Activated CD8-positive, alpha-beta T cell treated with anti-CD3 and anti-CD28 coated beads for 36 hours (primary cell): ENCODE results near the gene PCDHB5. TPM values are rescaled to one million over a fixed set of nuclear protein-coding genes. Genes with fewer than 3 reads are reported as not detected.
"Not testable (repeated sequence)": the region's sequence is repeated elsewhere in the genome, so short reads cannot be mapped to it uniquely, and the experiment has no call there.

Source experiments
- ATAC-seq: fragments of 200-7000 bp; cut with Tn5 transposase; one replicate; pipeline ENCODE4 v1.10.0; 2021; ENCODE audit warnings: mild to moderate bottlenecking, moderate library complexity
- CTCF ChIA-PET: fragments of 350-600 bp; sonication (Branson Sonifier 250); formaldehyde crosslinking; loops from one replicate; lab custom pipeline; 2021; ENCODE audit warnings: antibody characterized with exemption; lab: Charles Lee
- POLR2A ChIA-PET: fragments of 350-600 bp; sonication (Branson Sonifier 250); formaldehyde crosslinking; loops from one replicate; lab custom pipeline; 2021; ENCODE audit warnings: antibody characterized with exemption; lab: Charles Lee
- DNase-seq: peaks from one replicate; pipeline ENCODE4 v3.0.0-alpha.2; 2020
- H3K27ac Mint-ChIP-seq: one replicate; pipeline ENCODE4 v1.8.0; 2021; ENCODE audit warnings: mild to moderate bottlenecking, mixed read lengths
- H3K27me3 Mint-ChIP-seq: one replicate; pipeline ENCODE4 v1.8.0; 2021; ENCODE audit warnings: mixed read lengths
- H3K36me3 Mint-ChIP-seq: one replicate; pipeline ENCODE4 v1.8.0; 2021; ENCODE audit warnings: low read depth, mixed read lengths
- H3K4me1 Mint-ChIP-seq: one replicate; pipeline ENCODE4 v1.8.0; 2021; ENCODE audit warnings: low read depth, mixed read lengths
- H3K4me3 Mint-ChIP-seq: one replicate; pipeline ENCODE4 v1.8.0; 2021; ENCODE audit warnings: mild to moderate bottlenecking, moderate library complexity, mixed read lengths
- H3K9me3 Mint-ChIP-seq: one replicate; pipeline ENCODE4 v1.8.0; 2021; ENCODE audit warnings: mixed read lengths
- intact Hi-C: fragments of 100-400 bp; cut with micrococcal nuclease; formaldehyde crosslinking; loops from one replicate; pipeline ENCODE4 v1.10.0; 2022
- total RNA-seq, 2 experiments: library from RNA; stranded (reverse); gene quantifications; one replicate each; pipeline ENCODE4 v1.2.3, GENCODE V29; 2021
- TF ChIP-seq, protein P1 (sequence below): fragments of 200-600 bp; IDR thresholded peaks from one replicate; pipeline ENCODE4 v1.8.0; 2022; ENCODE audit warnings: antibody characterized with exemption, mild to moderate bottlenecking

The PCDHB5 gene
- total RNA-seq, 2 experiments from 2014 or later: not detected

DNA sequence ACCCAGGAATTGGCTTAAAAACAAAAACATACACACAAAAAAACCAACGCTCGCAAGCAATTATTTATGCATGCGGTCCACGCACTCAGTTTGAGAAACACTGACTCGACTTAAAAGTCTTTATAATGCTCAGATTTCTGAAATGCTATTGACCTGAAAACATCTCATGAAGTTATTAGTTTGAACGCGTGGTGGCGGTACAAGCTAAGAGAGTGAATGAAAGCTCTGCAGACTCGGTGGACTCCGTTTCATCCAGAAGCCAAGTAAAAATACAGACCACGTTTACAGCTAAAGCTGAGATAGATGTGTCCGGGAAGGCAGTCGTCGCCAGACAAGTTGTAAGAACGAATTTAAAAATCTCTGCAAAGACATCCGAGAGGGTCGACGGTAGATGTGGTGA is 14.8 kb downstream of the PCDHB5 start, which contains the start of gene PCDHB6:
PCDHB6 (plus strand) TSS at position 246 of the 400 bp plus-strand sequence. CDS start 201 bp downstream, outside the sequence.
- H3K4me3 Mint-ChIP-seq: no peak within 1 kb of the TSS
- peaks cover 17% of the 10 kb centered on the region for H3K36me3 Mint-ChIP-seq
- peaks cover 16% of the 10 kb centered on the region for H3K9me3 Mint-ChIP-seq
- no peak for ATAC-seq
- CTCF ChIA-PET: interaction anchor here (0.9 to 1.3 kb wide), 7 partner anchors 9 to 415 kb away, joined by 3 to 5 read pairs (median 3); partner anchors contain the start of gene PCDHB9
- no peaks in the 10 kb centered on the region for H3K4me1 Mint-ChIP-seq
- TF ChIP-seq, protein P1, sequence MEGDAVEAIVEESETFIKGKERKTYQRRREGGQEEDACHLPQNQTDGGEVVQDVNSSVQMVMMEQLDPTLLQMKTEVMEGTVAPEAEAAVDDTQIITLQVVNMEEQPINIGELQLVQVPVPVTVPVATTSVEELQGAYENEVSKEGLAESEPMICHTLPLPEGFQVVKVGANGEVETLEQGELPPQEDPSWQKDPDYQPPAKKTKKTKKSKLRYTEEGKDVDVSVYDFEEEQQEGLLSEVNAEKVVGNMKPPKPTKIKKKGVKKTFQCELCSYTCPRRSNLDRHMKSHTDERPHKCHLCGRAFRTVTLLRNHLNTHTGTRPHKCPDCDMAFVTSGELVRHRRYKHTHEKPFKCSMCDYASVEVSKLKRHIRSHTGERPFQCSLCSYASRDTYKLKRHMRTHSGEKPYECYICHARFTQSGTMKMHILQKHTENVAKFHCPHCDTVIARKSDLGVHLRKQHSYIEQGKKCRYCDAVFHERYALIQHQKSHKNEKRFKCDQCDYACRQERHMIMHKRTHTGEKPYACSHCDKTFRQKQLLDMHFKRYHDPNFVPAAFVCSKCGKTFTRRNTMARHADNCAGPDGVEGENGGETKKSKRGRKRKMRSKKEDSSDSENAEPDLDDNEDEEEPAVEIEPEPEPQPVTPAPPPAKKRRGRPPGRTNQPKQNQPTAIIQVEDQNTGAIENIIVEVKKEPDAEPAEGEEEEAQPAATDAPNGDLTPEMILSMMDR: no peak
- POLR2A ChIA-PET: no interaction called here
- peaks cover 31% of the 10 kb centered on the region for H3K27me3 Mint-ChIP-seq
- peak; percentile 28 for DNase-seq
- no peak within 1 kb of the TSS for H3K27ac Mint-ChIP-seq
- intact Hi-C loops: no loop called here

DNA sequence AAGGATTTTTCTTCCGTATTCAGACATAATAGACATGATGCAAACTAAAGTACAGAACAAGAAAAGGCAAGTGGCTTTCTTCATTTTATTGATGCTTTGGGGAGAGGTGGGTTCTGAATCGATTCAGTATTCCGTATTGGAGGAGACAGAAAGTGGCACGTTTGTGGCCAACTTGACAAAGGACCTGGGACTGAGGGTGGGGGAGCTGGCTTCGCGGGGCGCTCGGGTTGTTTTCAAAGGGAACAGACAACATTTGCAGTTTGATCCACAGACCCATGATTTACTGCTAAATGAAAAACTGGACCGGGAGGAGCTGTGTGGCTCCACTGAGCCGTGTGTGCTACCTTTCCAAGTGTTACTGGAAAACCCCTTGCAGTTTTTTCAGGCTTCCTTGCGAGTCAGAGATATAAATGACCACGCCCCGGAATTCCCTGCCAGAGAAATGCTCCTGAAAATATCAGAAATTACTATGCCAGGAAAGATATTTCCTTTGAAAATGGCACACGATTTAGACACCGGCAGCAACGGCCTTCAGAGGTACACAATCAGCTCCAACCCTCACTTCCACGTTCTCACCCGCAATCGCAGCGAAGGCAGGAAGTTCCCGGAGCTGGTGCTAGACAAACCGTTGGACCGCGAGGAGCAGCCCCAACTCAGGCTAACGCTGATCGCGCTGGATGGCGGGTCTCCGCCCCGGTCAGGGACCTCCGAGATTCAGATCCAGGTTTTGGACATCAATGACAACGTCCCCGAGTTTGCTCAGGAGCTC is 15.4 kb downstream of the PCDHB5 start:
- ChIA-PET CTCF (interaction anchor here (0.9 to 1.3 kb wide), 7 partner anchors 8 to 414 kb away, joined by 3 to 5 read pairs (median 3); partner anchors contain the start of gene PCDHB9), POLR2A (interaction anchor here (0.5 kb wide), 1 partner anchor 656 kb away, joined by 3 read pairs; no protein-coding TSS in a partner anchor)
- intact Hi-C loops: no loop called here
- TF ChIP-seq, protein P1: no peak
- Mint-ChIP-seq H3K9me3 (peaks cover 16% of the 10 kb centered on the region), H3K27me3 (peaks cover 31% of the 10 kb centered on the region), H3K4me1 (no peaks in the 10 kb centered on the region), H3K36me3 (peaks cover 17% of the 10 kb centered on the region), H3K27ac (no peak overlapping the region), H3K4me3 (no peak overlapping the region)
- ATAC-seq (no peak), DNase-seq (no peak)

DNA sequence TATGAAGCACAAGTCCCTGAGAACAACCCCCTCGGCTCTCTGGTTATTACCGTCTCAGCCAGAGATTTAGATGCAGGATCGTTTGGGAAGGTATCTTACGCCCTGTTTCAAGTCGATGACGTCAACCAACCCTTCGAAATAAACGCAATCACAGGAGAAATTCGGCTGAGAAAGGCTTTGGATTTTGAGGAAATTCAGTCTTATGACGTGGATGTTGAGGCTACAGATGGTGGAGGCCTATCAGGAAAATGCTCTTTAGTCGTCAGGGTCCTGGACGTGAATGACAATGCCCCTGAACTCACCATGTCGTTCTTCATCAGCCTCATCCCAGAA is 16.0 kb downstream of the PCDHB5 start:
- Mint-ChIP-seq H3K27me3 (peaks cover 35% of the 10 kb centered on the region), H3K4me1 (no peaks in the 10 kb centered on the region), H3K4me3 (no peak overlapping the region), H3K36me3 (peaks cover 17% of the 10 kb centered on the region), H3K9me3 (peaks cover 18% of the 10 kb centered on the region), H3K27ac (no peak overlapping the region)
- CTCF ChIA-PET: interaction anchor here (1.2 kb wide), 1 partner anchor 333 kb away, joined by 5 read pairs; no protein-coding TSS in a partner anchor
- ATAC-seq (no peak), DNase-seq (no peak)
- TF ChIP-seq, protein P1: no peak
- POLR2A ChIA-PET: no interaction called here
- intact Hi-C loops: no loop called here

DNA sequence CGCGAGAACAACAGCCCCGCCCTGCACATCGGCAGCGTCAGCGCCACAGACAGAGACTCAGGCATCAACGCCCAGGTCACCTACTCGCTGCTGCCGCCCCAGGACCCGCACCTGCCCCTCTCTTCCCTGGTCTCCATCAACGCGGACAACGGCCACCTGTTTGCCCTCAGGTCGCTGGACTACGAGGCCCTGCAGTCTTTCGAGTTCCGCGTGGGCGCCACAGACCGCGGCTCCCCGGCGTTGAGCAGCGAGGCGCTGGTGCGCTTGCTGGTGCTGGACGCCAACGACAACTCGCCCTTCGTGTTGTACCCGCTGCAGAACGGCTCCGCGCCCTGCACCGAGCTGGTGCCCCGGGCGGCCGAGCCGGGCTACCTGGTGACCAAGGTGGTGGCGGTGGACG is 16.6 kb downstream of the PCDHB5 start:
- intact Hi-C loops, ATAC-seq, POLR2A ChIA-PET, H3K27ac Mint-ChIP-seq, DNase-seq, H3K4me3 Mint-ChIP-seq, CTCF ChIA-PET, H3K4me1 Mint-ChIP-seq: not testable (repeated sequence)
- H3K27me3 Mint-ChIP-seq: peaks cover 38% of the 10 kb centered on the region
- peaks cover 17% of the 10 kb centered on the region for H3K36me3 Mint-ChIP-seq
- H3K9me3 Mint-ChIP-seq: peaks cover 24% of the 10 kb centered on the region

DNA sequence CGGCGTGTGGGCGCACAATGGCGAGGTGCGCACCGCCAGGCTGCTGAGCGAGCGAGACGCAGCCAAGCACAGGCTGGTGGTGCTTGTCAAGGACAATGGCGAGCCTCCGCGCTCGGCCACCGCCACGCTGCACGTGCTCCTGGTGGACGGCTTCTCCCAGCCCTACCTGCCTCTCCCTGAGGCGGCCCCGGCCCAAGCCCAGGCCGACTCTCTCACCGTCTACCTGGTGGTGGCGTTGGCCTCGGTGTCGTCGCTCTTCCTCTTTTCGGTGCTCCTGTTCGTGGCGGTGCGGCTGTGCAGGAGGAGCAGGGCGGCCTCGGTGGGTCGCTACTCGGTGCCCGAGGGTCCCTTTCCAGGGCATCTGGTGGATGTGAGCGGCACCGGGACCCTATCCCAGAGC is 17.1 kb downstream of the PCDHB5 start:
- intact Hi-C loops, H3K4me3 Mint-ChIP-seq, CTCF ChIA-PET, H3K27ac Mint-ChIP-seq, H3K4me1 Mint-ChIP-seq, DNase-seq, POLR2A ChIA-PET, ATAC-seq: not testable (repeated sequence)
- peaks cover 17% of the 10 kb centered on the region for H3K36me3 Mint-ChIP-seq
- peaks cover 27% of the 10 kb centered on the region for H3K9me3 Mint-ChIP-seq
- peaks cover 39% of the 10 kb centered on the region for H3K27me3 Mint-ChIP-seq
